Ishikawa (cell line): ENCODE measurements around the gene HNRNPL.

Source experiments
- CEBPB ChIP-seq: IDR thresholded peaks from 2 replicates; pipeline ENCODE4 v1.6.1; 2012
- CREB1 ChIP-seq: IDR thresholded peaks from 2 replicates; pipeline ENCODE4 v1.6.1; 2012; ENCODE audit warnings: low read depth
- EGR1 ChIP-seq: IDR thresholded peaks from 2 replicates; pipeline ENCODE4 v1.6.1; 2012
- EP300 ChIP-seq: IDR thresholded peaks from 2 replicates; pipeline ENCODE4 v1.6.1; 2012; ENCODE audit warnings: borderline replicate concordance
- FOXM1 ChIP-seq: IDR thresholded peaks from 2 replicates; pipeline ENCODE4 v1.6.1; 2012; ENCODE audit warnings: low read depth, borderline replicate concordance
- MAX ChIP-seq: IDR thresholded peaks from 2 replicates; pipeline ENCODE4 v1.6.1; 2012
- NFIC ChIP-seq: IDR thresholded peaks from 2 replicates; pipeline ENCODE4 v1.6.1; 2012
- RAD21 ChIP-seq: IDR thresholded peaks from 2 replicates; pipeline ENCODE4 v1.6.1; 2012; ENCODE audit warnings: low read depth
- REST ChIP-seq: IDR thresholded peaks from 2 replicates; pipeline ENCODE4 v1.6.1; 2012; ENCODE audit warnings: low read depth, mild to moderate bottlenecking
- TAF1 ChIP-seq: IDR thresholded peaks from 2 replicates; pipeline ENCODE4 v1.6.1; 2012; ENCODE audit warnings: low read depth, mild to moderate bottlenecking
- TCF12 ChIP-seq: IDR thresholded peaks from 2 replicates; pipeline ENCODE4 v1.6.1; 2012; ENCODE audit warnings: low read depth
- TEAD4 ChIP-seq: IDR thresholded peaks from 2 replicates; pipeline ENCODE4 v1.6.1; 2012
- USF1 ChIP-seq: IDR thresholded peaks from 2 replicates; pipeline ENCODE4 v1.6.1; 2012
- YY1 ChIP-seq: IDR thresholded peaks from 2 replicates; pipeline ENCODE4 v1.6.1; 2012; ENCODE audit warnings: low read depth
- ZBTB7A ChIP-seq: IDR thresholded peaks from 2 replicates; pipeline ENCODE4 v1.6.1; 2012; ENCODE audit warnings: low read depth

HNRNPL gene

GRCh38 chr19:38793177-38793576 lies 56.6 kb downstream of the HNRNPL start:
- TF ChIP-seq NFIC (no peak), TAF1 (no peak), TCF12 (no peak)

- no peak for TF ChIP-seq EP300
- TF ChIP-seq TCF12, result no peak
- no peak for TF ChIP-seq REST
- TF ChIP-seq CEBPB, result no peak
- TF ChIP-seq EGR1, result no peak
- TF ChIP-seq FOXM1, result no peak
- no peak for TF ChIP-seq TAF1
- TF ChIP-seq NFIC, result no peak
- no peak for TF ChIP-seq CREB1
- no peak for TF ChIP-seq YY1
- no peak for TF ChIP-seq TEAD4
- TF ChIP-seq MAX, result no peak
- no peak for TF ChIP-seq RAD21
- TF ChIP-seq ZBTB7A, result no peak
- TF ChIP-seq USF1, result no peak
Measured at GRCh38 chr19:38792250-38793111, 57.3 kb downstream of the HNRNPL start.

GRCh38 chr19:38788478-38789243 lies 61.1 kb downstream of the HNRNPL start, which contains the start of gene LGALS7B:
LGALS7B (plus strand) TSS chr19:38789200; CDS start chr19:38789227, 27 bp downstream.
- no peak for TF ChIP-seq RAD21
- TF ChIP-seq REST, result no peak
- no peak for TF ChIP-seq TCF12
- no peak for TF ChIP-seq USF1
- TF ChIP-seq YY1, result no peak
- TF ChIP-seq CREB1, result no peak
- no peak for TF ChIP-seq TEAD4
- no peak for TF ChIP-seq TAF1
- TF ChIP-seq ZBTB7A, result no peak
- no peak for TF ChIP-seq MAX
- TF ChIP-seq CEBPB, result no peak
- TF ChIP-seq FOXM1, result no peak
- TF ChIP-seq NFIC, result no peak
- no peak for TF ChIP-seq EP300
- no peak for TF ChIP-seq EGR1

GRCh38 chr19:38786572-38787265 lies 63.1 kb downstream of the HNRNPL start:
- no peak for TF ChIP-seq FOXM1
- no peak for TF ChIP-seq CREB1
- no peak for TF ChIP-seq TEAD4
- TF ChIP-seq REST, result no peak
- no peak for TF ChIP-seq CEBPB
- no peak for TF ChIP-seq RAD21
